HL-60/S4 treated with retinoic acid at 250 ng/mL for 4 days and 3 days (cell line): ENCODE measurements around the gene CCPG1.

Experiments
- in situ Hi-C: fragments of 300-500 bp; cut with MboI; formaldehyde crosslinking; loops from 2 replicates; pipeline ENCODE4 v1.7.0; 2022; ENCODE audit warnings: low sequenced_read_pairs

CCPG1 gene

DNA sequence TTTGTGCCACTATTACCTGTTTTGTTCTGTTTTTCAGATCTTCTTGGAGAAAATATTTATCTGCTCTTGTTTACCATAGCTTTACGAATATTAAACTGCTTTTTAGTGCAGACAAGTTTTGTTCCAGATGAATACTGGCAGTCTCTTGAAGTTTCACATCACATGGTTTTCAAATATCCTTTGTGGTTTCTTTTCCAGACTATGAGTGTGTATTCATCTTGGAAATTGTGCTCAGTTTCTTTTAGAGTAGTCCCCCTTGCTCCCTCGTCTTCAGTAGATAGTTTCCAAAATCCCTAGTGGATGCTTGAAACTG is 88.0 kb downstream of the CCPG1 start:
- in situ Hi-C loops, result no loop called here

DNA sequence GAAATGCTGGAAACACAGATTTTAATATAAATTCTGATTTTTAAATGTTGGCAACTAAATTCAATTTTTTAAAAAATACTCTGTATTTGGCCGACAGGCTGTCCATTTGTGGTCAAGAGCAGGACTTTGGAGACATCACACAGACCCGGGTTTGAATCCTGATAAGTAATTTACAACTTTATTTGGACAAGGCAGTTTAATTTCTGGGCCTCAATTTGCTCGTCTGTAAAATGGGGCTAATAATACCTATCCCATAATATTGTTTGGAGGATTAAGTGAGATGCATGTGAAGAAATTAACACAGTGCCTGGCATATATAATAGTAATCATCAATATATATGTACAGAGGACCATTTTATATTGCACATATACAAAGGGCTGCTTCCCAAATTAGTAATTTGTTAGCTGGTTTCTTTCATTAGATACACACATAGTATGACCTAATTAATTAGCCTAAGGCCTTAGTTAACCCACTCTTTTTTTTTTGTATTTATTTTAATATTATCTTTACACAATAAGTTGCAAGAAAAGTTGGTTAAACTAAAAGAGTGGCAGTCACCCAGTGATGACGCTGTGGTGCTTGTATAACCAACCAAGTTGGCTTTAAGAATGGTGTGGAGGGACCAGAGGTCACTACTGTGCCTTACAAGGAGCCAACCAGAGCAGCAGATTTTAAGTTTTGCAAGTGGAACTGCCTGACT is 88.5 kb downstream of the CCPG1 start:
- in situ Hi-C loops, result no loop called here

GRCh38 chr15:55318588-55319494 is 89.3 kb downstream of the CCPG1 start, which contains the start of the genes PIGB and PIGBOS1:
Gene PIGB, plus strand, starts transcription at chr15:55319222. Its CDS starts 29 bp downstream, at chr15:55319251.
Gene PIGBOS1, minus strand, starts transcription at chr15:55319123. Its CDS starts 1,331 bp downstream, at chr15:55317792.
- in situ Hi-C loops, result no loop called here
